ENCODE results near the gene HABP2.

HABP2 gene

GRCh38 chr10:113613427-113613826 is 60.6 kb downstream of the HABP2 start:
- Histone ChIP-seq H2BK12ac (ENCODE audit: low read length) (no peak overlapping the region), H3K4ac (ENCODE audit: low read length) (no peak overlapping the region), H3K4me3 (ENCODE audit: low read length in 2 of 2) (no peak overlapping the region), H4K91ac (ENCODE audit: low read depth, low read length, poor library complexity) (no peak overlapping the region), H3K79me1 (ENCODE audit: low read depth, low read length) (no peaks in the 10 kb centered on the region), H3K23ac (ENCODE audit: low read depth, low read length, poor library complexity) (no peak overlapping the region), H3K27ac (replicated peaks; ENCODE audit: low read length) (no peak overlapping the region), H2BK15ac (ENCODE audit: low read length) (no peak overlapping the region), H2BK5ac (ENCODE audit: low read length) (no peak overlapping the region), H3K4me2 (ENCODE audit: insufficient read depth, low read length, poor library complexity, severe bottlenecking) (no peak overlapping the region), H3K27me3 (ENCODE audit: control insufficient read depth in 3 of 3, insufficient read depth in 3 of 3, low read depth in 1 of 3, low read length in 3 of 3) (peaks cover 0 to 6% (median 0%) of the 10 kb centered on the region in 3 experiments), H3K18ac (ENCODE audit: low read length) (no peak overlapping the region), H2AFZ (ENCODE audit: low read length) (no peak overlapping the region), H2BK120ac (ENCODE audit: low read depth, low read length) (no peak overlapping the region), H3K4me1 (ENCODE audit: control insufficient read depth in 2 of 2, insufficient read depth in 1 of 2, low read depth in 1 of 2, low read length in 2 of 2) (peaks cover 17 to 25% of the 10 kb centered on the region in 2 donors), H4K8ac (ENCODE audit: low read depth, low read length) (no peak overlapping the region), H3K9me3 (replicated peaks in 1 of 2; ENCODE audit: control insufficient read depth in 2 of 2, insufficient read depth in 1 of 2, low read depth in 1 of 2, low read length in 2 of 2) (no peaks in the 10 kb centered on the region), H3K14ac (ENCODE audit: low read length) (no peak overlapping the region), H2AK5ac (ENCODE audit: low read depth, low read length) (no peak overlapping the region), H3K36me3 (replicated peaks in 1 of 2; ENCODE audit: control insufficient read depth in 2 of 2, insufficient read depth in 2 of 2, low read length in 2 of 2) (no peaks in the 10 kb centered on the region), H3K9ac (ENCODE audit: low read depth, low read length, poor library complexity) (no peak overlapping the region)
- no peak for DNase-seq (ENCODE audit: low spot score)
- WGBS, 2 donors (ENCODE audit: extremely low coverage in 2 of 2, insufficient read length in 2 of 2, insufficient replicate concordance in 1 of 2): no CpG with 5 or more reads among the region's 2 CpGs

- WGBS, 2 donors (ENCODE audit: extremely low coverage in 2 of 2, insufficient read length in 2 of 2, insufficient replicate concordance in 1 of 2): no CpG with 5 or more reads among the region's 15 CpGs
- Histone ChIP-seq H3K9me3 (replicated peaks in 1 of 2; ENCODE audit: control insufficient read depth in 2 of 2, insufficient read depth in 1 of 2, low read depth in 1 of 2, low read length in 2 of 2) (no peaks in the 10 kb centered on the region), H3K4me1 (ENCODE audit: control insufficient read depth in 2 of 2, insufficient read depth in 1 of 2, low read depth in 1 of 2, low read length in 2 of 2) (peaks cover 17 to 25% of the 10 kb centered on the region in 2 donors), H2BK5ac (ENCODE audit: low read length) (no peak overlapping the region), H2AFZ (ENCODE audit: low read length) (peak overlapping the region; percentile 72), H3K4ac (ENCODE audit: low read length) (no peak overlapping the region), H4K8ac (ENCODE audit: low read depth, low read length) (no peak overlapping the region), H2BK120ac (ENCODE audit: low read depth, low read length) (no peak overlapping the region), H2AK5ac (ENCODE audit: low read depth, low read length) (peak overlapping the region; percentile 8), H3K27ac (replicated peaks; ENCODE audit: low read length) (no peak overlapping the region), H3K14ac (ENCODE audit: low read length) (no peak overlapping the region), H3K18ac (ENCODE audit: low read length) (peak overlapping the region; percentile 46), H4K91ac (ENCODE audit: low read depth, low read length, poor library complexity) (no peak overlapping the region), H3K9ac (ENCODE audit: low read depth, low read length, poor library complexity) (no peak overlapping the region), H3K4me2 (ENCODE audit: insufficient read depth, low read length, poor library complexity, severe bottlenecking) (no peak overlapping the region), H3K27me3 (ENCODE audit: control insufficient read depth in 3 of 3, insufficient read depth in 3 of 3, low read depth in 1 of 3, low read length in 3 of 3) (peaks cover 0 to 6% (median 0%) of the 10 kb centered on the region in 3 experiments), H3K79me1 (ENCODE audit: low read depth, low read length) (no peaks in the 10 kb centered on the region), H3K23ac (ENCODE audit: low read depth, low read length, poor library complexity) (no peak overlapping the region), H3K36me3 (replicated peaks in 1 of 2; ENCODE audit: control insufficient read depth in 2 of 2, insufficient read depth in 2 of 2, low read length in 2 of 2) (no peaks in the 10 kb centered on the region), H2BK15ac (ENCODE audit: low read length) (no peak overlapping the region), H3K4me3 (ENCODE audit: low read length in 2 of 2) (no peak overlapping the region), H2BK12ac (ENCODE audit: low read length) (no peak overlapping the region)
- no peak for DNase-seq (ENCODE audit: low spot score)
These were observed 61.3 kb downstream of the HABP2 start for GRCh38 chr10:113613977-113614690.

- no peak for DNase-seq (ENCODE audit: low spot score)
- no peak overlapping the region for H3K9ac ChIP-seq (ENCODE audit: low read depth, low read length, poor library complexity)
- no peak overlapping the region for H4K8ac ChIP-seq (ENCODE audit: low read depth, low read length)
- no peak overlapping the region for H2BK5ac ChIP-seq (ENCODE audit: low read length)
- no peak overlapping the region for H3K23ac ChIP-seq (ENCODE audit: low read depth, low read length, poor library complexity)
- H2AK5ac ChIP-seq (ENCODE audit: low read depth, low read length): no peak overlapping the region
- no peak overlapping the region for H2BK12ac ChIP-seq (ENCODE audit: low read length)
- no peak overlapping the region for H3K4me2 ChIP-seq (ENCODE audit: insufficient read depth, low read length, poor library complexity, severe bottlenecking)
- no peak overlapping the region for H2BK15ac ChIP-seq (ENCODE audit: low read length)
- peaks cover 0 to 6% (median 0%) of the 10 kb centered on the region in 3 experiments for H3K27me3 ChIP-seq (ENCODE audit: control insufficient read depth in 3 of 3, insufficient read depth in 3 of 3, low read depth in 1 of 3, low read length in 3 of 3)
- no peak overlapping the region for H3K27ac ChIP-seq (replicated peaks; ENCODE audit: low read length)
- H3K36me3 ChIP-seq (replicated peaks in 1 of 2; ENCODE audit: control insufficient read depth in 2 of 2, insufficient read depth in 2 of 2, low read length in 2 of 2): no peaks in the 10 kb centered on the region
- H2BK120ac ChIP-seq (ENCODE audit: low read depth, low read length): no peak overlapping the region
- peaks cover 17 to 34% of the 10 kb centered on the region in 2 donors for H3K4me1 ChIP-seq (ENCODE audit: control insufficient read depth in 2 of 2, insufficient read depth in 1 of 2, low read depth in 1 of 2, low read length in 2 of 2)
- no peak overlapping the region for H3K14ac ChIP-seq (ENCODE audit: low read length)
- H4K91ac ChIP-seq (ENCODE audit: low read depth, low read length, poor library complexity): no peak overlapping the region
- H3K79me1 ChIP-seq (ENCODE audit: low read depth, low read length): no peaks in the 10 kb centered on the region
- H3K18ac ChIP-seq (ENCODE audit: low read length): no peak overlapping the region
- H3K4ac ChIP-seq (ENCODE audit: low read length): no peak overlapping the region
- peak overlapping the region; percentile 2 for H2AFZ ChIP-seq (ENCODE audit: low read length)
- H3K4me3 ChIP-seq (ENCODE audit: low read length in 2 of 2): no peak overlapping the region
- H3K9me3 ChIP-seq (replicated peaks in 1 of 2; ENCODE audit: control insufficient read depth in 2 of 2, insufficient read depth in 1 of 2, low read depth in 1 of 2, low read length in 2 of 2): no peaks in the 10 kb centered on the region
- no CpG with 5 or more reads among the region's 5 CpGs for WGBS, 2 donors (ENCODE audit: extremely low coverage in 2 of 2, insufficient read length in 2 of 2, insufficient replicate concordance in 1 of 2)
These were observed 63.6 kb downstream of the HABP2 start for GRCh38 chr10:113616244-113617074.

GRCh38 chr10:113617086-113617485 is 64.2 kb downstream of the HABP2 start:
- Histone ChIP-seq H3K14ac (ENCODE audit: low read length) (no peak overlapping the region), H3K4me3 (ENCODE audit: low read length in 2 of 2) (no peak overlapping the region), H2BK15ac (ENCODE audit: low read length) (no peak overlapping the region), H3K4ac (ENCODE audit: low read length) (no peak overlapping the region), H2BK12ac (ENCODE audit: low read length) (no peak overlapping the region), H3K4me1 (ENCODE audit: control insufficient read depth in 2 of 2, insufficient read depth in 1 of 2, low read depth in 1 of 2, low read length in 2 of 2) (peaks cover 17 to 39% of the 10 kb centered on the region in 2 donors), H3K27ac (replicated peaks; ENCODE audit: low read length) (no peak overlapping the region), H3K9me3 (replicated peaks in 1 of 2; ENCODE audit: control insufficient read depth in 2 of 2, insufficient read depth in 1 of 2, low read depth in 1 of 2, low read length in 2 of 2) (peaks cover 0 to 1% of the 10 kb centered on the region in 2 donors), H2AFZ (ENCODE audit: low read length) (no peak overlapping the region), H3K27me3 (ENCODE audit: control insufficient read depth in 3 of 3, insufficient read depth in 3 of 3, low read depth in 1 of 3, low read length in 3 of 3) (peaks cover 0 to 11% (median 0%) of the 10 kb centered on the region in 3 experiments), H3K79me1 (ENCODE audit: low read depth, low read length) (no peaks in the 10 kb centered on the region), H2AK5ac (ENCODE audit: low read depth, low read length) (no peak overlapping the region), H2BK5ac (ENCODE audit: low read length) (no peak overlapping the region), H3K36me3 (replicated peaks in 1 of 2; ENCODE audit: control insufficient read depth in 2 of 2, insufficient read depth in 2 of 2, low read length in 2 of 2) (no peaks in the 10 kb centered on the region), H3K9ac (ENCODE audit: low read depth, low read length, poor library complexity) (no peak overlapping the region), H3K23ac (ENCODE audit: low read depth, low read length, poor library complexity) (no peak overlapping the region), H4K8ac (ENCODE audit: low read depth, low read length) (no peak overlapping the region), H3K18ac (ENCODE audit: low read length) (peak overlapping the region; percentile 66), H3K4me2 (ENCODE audit: insufficient read depth, low read length, poor library complexity, severe bottlenecking) (no peak overlapping the region), H2BK120ac (ENCODE audit: low read depth, low read length) (no peak overlapping the region), H4K91ac (ENCODE audit: low read depth, low read length, poor library complexity) (no peak overlapping the region)
- WGBS, 2 donors (ENCODE audit: extremely low coverage in 2 of 2, insufficient read length in 2 of 2, insufficient replicate concordance in 1 of 2): no CpG with 5 or more reads among the region's 7 CpGs
- DNase-seq (ENCODE audit: low spot score): no peak
